ENCODE measurements around the gene DPCD. TPM values are rescaled to one million over a fixed set of nuclear protein-coding genes. Genes with fewer than 3 reads are reported as not detected.

Gene DPCD
- total RNA-seq, 1 experiment from 2014 or later = 39.5 TPM

DNA sequence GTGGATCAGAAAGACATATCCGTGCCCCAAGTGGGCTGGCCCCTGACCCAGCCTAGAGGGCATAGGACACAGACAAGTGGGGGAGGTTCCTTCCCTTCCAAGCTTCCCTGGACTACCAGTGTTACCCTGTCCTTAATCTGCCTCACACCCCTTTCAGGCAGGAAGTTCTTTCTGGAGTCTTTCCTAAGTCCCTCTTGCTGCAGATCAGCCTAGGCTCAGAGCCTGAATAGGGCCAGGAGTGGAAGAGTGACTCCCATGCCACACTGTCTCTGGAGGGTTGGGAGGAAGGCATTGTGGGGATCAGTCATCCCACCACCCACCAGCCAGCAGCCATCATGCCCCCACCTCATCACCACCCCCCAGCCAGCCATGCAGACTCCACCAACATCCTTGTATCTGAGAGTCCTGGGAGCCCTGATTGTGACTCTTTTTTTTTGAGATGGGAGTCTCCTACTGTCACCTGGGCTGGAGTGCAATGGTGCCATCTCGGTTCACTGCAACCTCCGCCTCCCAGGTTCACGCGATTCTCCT, 22.7 kb upstream of the DPCD start:
- DNase-seq (ENCODE audit: low read depth, low spot score) (no peak), ATAC-seq (no peak)
- intact Hi-C loops (cut with micrococcal nuclease) = no loop called here
- Histone ChIP-seq H4K20me1 (ENCODE audit: insufficient read depth) (no peaks in the 10 kb centered on the region), H3K4me2 (ENCODE audit: low read length) (no peak overlapping the region), H3K9me3 (ENCODE audit: control insufficient read depth in 1 of 2, insufficient read depth in 1 of 2, low read depth in 1 of 2, low read length in 2 of 2) (no peaks in the 10 kb centered on the region), H3K79me2 (ENCODE audit: insufficient read depth, low read length) (no peaks in the 10 kb centered on the region), H3K9me2 (ENCODE audit: insufficient read depth) (no peaks in the 10 kb centered on the region), H3K4me3 (replicated peaks in 1 of 2; ENCODE audit: low read depth in 1 of 2, low read length in 2 of 2) (no peak overlapping the region), H3K9ac (ENCODE audit: low read length) (no peak overlapping the region), H3K27ac (ENCODE audit: low read depth, low read length) (no peak overlapping the region), H3K4me1 (ENCODE audit: control insufficient read depth in 1 of 2, insufficient read depth in 2 of 2, low read length in 2 of 2) (peaks cover 6 to 13% of the 10 kb centered on the region in 2 experiments), H3K36me3 (ENCODE audit: control insufficient read depth in 1 of 2, insufficient read depth in 2 of 2, low read length in 2 of 2) (no peaks in the 10 kb centered on the region), H2AFZ (ENCODE audit: low read depth, low read length, poor library complexity, severe bottlenecking) (no peak overlapping the region), H3K27me3 (ENCODE audit: insufficient read depth, low read length) (no peaks in the 10 kb centered on the region; the same call in 1 of the 2 replicates)
- ChIA-PET CTCF (interaction anchor here (1.3 kb wide), 1 partner anchor 351 kb away, joined by 3 read pairs; no protein-coding TSS in a partner anchor), RAD21 (ENCODE audit: low non-redundant PET in 1 of 2, low total read pairs in 2 of 2, uncharacterized antibody in 2 of 2, unreplicated experiment in 2 of 2) (no interaction called here), POLR2A (no interaction called here)
- TF ChIP-seq FOSL1 (IDR thresholded peaks at IDR 0.05; ENCODE audit: low read depth) (no peak), RAD21 (IDR thresholded peaks at IDR 0.05; ENCODE audit: low read depth) (no peak), ELF1 (IDR thresholded peaks at IDR 0.05; ENCODE audit: borderline replicate concordance, low read depth) (no peak), CBX3 (IDR thresholded peaks at IDR 0.05; ENCODE audit: low read depth) (no peak), ZNF274 (IDR thresholded peaks at IDR 0.05; ENCODE audit: low read depth, low read length) (no peak), SP1 (IDR thresholded peaks at IDR 0.05; ENCODE audit: low read depth) (no peak), POLR2AphosphoS5 (IDR thresholded peaks at IDR 0.05; ENCODE audit: low read depth, low read length) (no peak)
- TF ChIP-seq, protein P1, sequence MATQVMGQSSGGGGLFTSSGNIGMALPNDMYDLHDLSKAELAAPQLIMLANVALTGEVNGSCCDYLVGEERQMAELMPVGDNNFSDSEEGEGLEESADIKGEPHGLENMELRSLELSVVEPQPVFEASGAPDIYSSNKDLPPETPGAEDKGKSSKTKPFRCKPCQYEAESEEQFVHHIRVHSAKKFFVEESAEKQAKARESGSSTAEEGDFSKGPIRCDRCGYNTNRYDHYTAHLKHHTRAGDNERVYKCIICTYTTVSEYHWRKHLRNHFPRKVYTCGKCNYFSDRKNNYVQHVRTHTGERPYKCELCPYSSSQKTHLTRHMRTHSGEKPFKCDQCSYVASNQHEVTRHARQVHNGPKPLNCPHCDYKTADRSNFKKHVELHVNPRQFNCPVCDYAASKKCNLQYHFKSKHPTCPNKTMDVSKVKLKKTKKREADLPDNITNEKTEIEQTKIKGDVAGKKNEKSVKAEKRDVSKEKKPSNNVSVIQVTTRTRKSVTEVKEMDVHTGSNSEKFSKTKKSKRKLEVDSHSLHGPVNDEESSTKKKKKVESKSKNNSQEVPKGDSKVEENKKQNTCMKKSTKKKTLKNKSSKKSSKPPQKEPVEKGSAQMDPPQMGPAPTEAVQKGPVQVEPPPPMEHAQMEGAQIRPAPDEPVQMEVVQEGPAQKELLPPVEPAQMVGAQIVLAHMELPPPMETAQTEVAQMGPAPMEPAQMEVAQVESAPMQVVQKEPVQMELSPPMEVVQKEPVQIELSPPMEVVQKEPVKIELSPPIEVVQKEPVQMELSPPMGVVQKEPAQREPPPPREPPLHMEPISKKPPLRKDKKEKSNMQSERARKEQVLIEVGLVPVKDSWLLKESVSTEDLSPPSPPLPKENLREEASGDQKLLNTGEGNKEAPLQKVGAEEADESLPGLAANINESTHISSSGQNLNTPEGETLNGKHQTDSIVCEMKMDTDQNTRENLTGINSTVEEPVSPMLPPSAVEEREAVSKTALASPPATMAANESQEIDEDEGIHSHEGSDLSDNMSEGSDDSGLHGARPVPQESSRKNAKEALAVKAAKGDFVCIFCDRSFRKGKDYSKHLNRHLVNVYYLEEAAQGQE (IDR thresholded peaks at IDR 0.05; ENCODE audit: low read depth) = no peak
- no TSS peak for BruUV-seq (replicated peaks)

All from HCT116 (cell line).